ENCODE results near the gene EIF1AD. TPM values are rescaled to one million over a fixed set of nuclear protein-coding genes. Genes with fewer than 3 reads are reported as not detected.

The EIF1AD gene
- total RNA-seq, 2 donors from 2014 or later: 21.6 to 31.3 TPM

GRCh38 chr11:65978391-65979238 is 23.3 kb downstream of the EIF1AD start:
- no peak for ATAC-seq
- intact Hi-C loops (cut with DNase I, micrococcal nuclease): no loop called here
- DNase-seq: no peak

- intact Hi-C loops (cut with DNase I, micrococcal nuclease): no loop called here
- ATAC-seq (no peak), DNase-seq (no peak)
Measured at GRCh38 chr11:65977621-65978390, 24.2 kb downstream of the EIF1AD start.

DNA sequence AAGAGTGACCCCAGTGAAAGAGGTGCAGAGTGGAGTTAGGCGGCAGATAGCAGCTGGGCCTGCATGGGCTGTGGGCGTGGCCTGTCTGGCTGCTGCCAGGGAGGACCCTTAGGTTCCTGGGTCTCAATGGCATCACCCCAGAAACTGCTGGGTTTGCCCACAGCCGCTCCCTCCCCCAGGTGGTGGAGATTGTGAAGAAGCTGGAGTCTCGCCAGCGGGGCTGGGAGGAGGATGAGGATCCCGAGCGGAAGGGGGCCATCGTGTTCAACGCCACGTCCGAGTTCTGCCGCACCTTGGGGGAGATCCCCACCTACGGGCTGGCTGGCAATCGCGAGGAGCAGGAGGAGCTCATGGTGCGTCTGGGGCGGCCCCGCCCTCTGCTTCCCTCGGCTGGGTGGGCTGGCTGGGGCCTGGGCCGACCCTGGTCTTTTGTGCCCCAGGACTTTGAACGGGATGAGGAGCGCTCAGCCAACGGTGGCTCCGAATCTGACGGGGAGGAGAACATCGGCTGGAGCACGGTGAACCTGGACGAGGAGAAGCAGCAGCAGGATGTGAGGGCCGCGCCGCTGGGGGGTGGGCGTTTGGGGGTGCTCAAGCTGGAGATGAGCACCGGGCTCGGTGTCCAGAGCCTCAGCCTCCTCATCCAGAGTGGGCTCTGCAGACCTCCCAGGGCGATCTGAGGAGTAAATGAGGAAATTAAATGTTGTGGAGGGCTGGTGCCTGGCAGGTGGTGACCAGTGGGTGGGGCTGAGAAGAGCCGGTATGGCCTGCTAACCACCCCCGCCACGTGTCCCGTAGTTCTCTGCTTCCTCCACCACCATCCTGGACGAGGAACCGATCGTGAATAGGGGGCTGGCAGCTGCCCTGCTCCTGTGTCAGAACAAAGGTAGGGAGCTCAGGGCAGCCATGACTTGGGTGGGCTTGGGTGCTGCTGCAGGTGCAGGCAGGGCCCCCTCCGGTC is 25.5 kb downstream of the EIF1AD start:
- DNase-seq: no peak
- intact Hi-C loops (cut with DNase I, micrococcal nuclease): no loop called here
- ATAC-seq: no peak

- DNase-seq (no peak), ATAC-seq (peak; percentile 3)
- intact Hi-C loops (cut with DNase I, micrococcal nuclease): no loop called here
Measured at GRCh38 chr11:65975771-65976170, 26.2 kb downstream of the EIF1AD start.

DNA sequence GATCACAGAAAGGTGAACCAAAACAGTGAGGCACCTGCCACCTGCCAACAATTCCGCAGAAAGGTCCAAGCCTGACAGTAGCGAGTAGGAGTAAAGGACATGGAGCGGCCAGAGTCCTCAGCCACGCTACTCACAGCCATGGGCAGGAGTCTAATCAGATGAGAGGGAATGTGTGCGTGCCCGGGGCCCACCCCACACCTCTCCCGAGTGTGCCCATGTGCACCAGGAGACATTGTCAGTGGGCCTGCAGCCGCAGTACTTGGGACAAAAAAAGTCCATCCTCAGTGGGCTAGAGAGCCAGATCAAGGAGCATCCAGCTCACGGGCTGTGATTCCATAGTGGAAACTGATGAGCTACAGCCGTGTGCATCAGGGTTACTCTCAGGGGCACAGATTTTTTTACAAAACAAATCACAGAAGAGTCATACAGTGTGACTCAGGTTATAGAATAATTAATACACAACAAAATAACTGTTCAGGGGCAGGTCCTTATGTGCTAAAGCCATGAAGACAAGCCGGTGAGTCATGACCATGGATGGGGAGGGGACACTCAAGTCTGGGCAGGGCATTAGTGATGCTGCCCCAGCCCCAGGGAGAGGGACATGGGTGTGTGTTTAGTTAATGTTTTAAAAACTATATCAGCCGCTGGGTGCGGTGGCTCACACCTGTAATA is 28.4 kb downstream of the EIF1AD start:
- intact Hi-C loops (cut with DNase I, micrococcal nuclease): no loop called here
- ATAC-seq (no peak), DNase-seq (no peak)

GRCh38 chr11:65972116-65972515 is 29.8 kb downstream of the EIF1AD start:
- DNase-seq (no peak), ATAC-seq (no peak)
- intact Hi-C loops (cut with DNase I, micrococcal nuclease): no loop called here

DNA sequence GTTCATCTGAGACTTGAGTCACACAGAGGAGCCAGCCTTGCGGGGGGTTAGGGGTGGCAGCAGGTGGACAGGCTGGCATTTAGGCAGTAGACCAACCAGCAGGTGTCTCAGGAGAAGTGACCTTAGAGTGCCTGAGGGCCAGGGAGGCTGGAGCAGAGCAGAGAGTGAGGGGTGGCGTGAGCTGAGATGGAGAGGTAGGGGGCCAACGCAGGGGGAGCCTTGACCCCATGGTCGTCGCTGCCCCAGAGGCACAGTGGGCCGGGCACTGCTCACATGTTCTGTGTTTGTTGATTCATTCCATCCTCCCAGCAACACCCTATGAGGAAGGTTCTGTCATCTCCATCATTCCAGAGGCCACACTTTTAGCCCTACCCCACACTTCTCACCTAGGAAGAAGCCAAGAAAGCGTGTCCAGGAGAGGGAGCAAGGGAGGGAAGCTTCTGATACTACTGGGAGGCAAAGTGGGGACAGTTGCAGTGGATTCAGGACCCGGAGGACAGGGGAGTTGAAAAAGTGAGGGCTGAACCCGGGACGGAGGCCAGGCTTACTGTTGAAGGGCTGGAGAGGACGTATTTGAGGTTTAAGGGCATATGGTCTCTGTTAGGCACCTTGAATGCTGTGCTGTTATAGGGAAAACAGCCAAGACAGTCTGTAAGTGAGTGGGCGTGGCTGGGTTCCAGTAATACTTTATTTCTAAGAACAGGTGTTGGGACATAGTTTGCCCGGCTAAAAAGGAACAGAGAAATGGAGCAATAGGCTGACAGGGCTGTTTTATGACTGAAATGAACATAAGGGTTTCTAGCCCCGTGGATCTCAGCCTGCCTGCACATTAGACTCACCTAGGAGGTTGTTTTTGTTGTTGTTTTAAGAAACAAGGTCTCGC is 33.1 kb downstream of the EIF1AD start:
- ATAC-seq (peak; percentile 26), DNase-seq (no peak)
- intact Hi-C loops (cut with DNase I, micrococcal nuclease): no loop called here

- ATAC-seq (no peak), DNase-seq (no peak)
- intact Hi-C loops (cut with DNase I, micrococcal nuclease): no loop called here
Measured at GRCh38 chr11:65967329-65967934, 34.5 kb downstream of the EIF1AD start.

GRCh38 chr11:65965986-65966762 is 35.8 kb downstream of the EIF1AD start:
- no peak for ATAC-seq
- intact Hi-C loops (cut with DNase I, micrococcal nuclease): no loop called here

DNA sequence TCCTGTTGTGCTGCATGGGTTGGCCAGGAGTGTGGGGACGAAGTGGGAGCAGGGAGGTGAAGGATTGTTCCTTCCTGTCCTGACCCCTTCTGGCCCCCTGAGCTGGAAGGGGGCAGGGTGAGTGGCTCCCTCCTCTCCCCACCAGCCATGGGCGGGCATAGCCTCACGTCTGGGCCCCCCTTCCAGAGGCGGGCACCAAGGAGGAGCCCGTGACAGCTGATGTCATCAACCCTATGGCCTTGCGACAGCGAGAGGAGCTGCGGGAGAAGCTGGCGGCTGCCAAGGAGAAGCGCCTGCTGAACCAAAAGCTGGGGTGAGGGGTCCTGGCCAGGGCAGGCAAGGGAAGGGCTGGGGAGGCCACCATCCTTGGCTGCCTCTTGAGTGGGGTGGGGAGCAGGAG is 37.1 kb downstream of the EIF1AD start:
- DNase-seq (no peak), ATAC-seq (no peak)
- intact Hi-C loops (cut with DNase I, micrococcal nuclease): loop anchor here in 1 of 2 donors (5.0 kb wide), 1 partner anchor 78 kb away; the partner anchor contains the start of gene FIBP

More at GRCh38 chr11:65965986-65966762, 35.8 kb downstream of the EIF1AD start:
- DNase-seq: no peak

GRCh38 chr11:65962141-65962564 is 39.8 kb downstream of the EIF1AD start:
- ATAC-seq (peak; percentile 26), DNase-seq (no peak)
- intact Hi-C loops (cut with DNase I, micrococcal nuclease): loop anchor here in 1 of 2 donors (5.0 kb wide), 1 partner anchor 75 kb away; the partner anchor contains the start of gene FIBP

GRCh38 chr11:65961267-65962140 is 40.5 kb downstream of the EIF1AD start, which contains the start of gene SART1:
Gene SART1 (plus strand): TSS chr11:65961734. CDS start chr11:65961781, 47 bp downstream.
- ATAC-seq (peak; percentile 99), DNase-seq (peak; percentile 96 to 98)
- intact Hi-C loops (cut with DNase I, micrococcal nuclease): loop anchor here in 1 of 2 donors (5.0 kb wide), 1 partner anchor 74 kb away; the partner anchor contains the start of gene FIBP

DNA sequence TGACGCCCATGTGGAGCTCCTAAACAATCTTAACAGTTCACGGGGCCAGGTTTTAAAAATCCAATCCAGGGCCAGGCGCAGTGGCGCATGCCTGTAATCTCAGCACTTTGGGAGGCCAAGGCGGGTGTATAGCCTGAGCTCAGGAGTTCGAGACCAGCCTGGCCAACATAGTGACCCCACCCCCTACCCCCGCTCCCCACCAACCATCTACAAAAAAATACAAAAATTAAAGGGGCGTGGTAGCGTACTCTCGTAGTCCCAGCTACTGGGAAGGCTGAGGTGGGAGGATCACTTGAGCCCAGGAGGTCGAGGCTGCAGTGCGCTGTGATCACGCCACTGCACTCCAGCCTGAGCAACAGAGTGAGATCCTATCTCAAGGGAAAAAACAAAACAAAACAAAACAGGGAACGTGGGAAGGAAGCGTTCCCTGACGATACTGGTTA is 41.1 kb downstream of the EIF1AD start:
- intact Hi-C loops (cut with DNase I, micrococcal nuclease): loop anchor here in 1 of 2 donors (5.0 kb wide), 1 partner anchor 74 kb away; the partner anchor contains the start of gene FIBP
- ATAC-seq: peak; percentile 14
- no peak for DNase-seq

DNA sequence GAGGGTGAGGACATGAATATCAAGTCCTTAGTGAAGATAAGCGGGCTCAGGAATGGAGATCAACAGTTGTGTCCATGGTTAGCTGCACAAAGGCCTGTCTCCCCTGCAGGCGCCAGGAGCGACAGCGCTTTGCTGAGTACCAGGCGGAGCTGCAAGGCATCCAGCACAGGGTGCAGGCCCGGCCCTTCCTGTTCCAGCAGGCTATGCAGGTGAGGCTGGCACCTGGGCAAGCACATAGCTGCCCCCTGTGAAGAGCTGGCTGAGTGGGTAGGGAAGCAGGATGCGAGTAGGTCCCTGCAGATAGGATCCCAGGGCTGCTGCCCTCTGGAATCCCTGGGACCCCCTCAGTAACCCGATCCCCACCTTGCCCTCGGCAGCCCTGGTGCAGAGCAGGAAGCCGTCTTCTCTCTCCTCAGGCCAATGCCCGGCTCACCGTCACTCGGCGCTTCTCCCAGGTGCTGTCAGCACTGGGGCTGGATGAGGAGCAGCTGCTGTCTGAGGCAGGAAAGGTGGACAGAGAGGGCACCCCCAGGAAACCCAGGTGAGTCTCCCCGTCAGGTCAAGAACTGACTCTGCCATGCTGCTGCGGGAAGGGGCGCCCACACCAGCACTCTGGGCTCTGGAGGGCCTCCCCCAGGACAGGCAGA is 43.1 kb downstream of the EIF1AD start:
- ATAC-seq (no peak), DNase-seq (no peak)
- intact Hi-C loops (cut with DNase I, micrococcal nuclease): no loop called here
